ENCODE data around the gene IFIT3. TPM values are rescaled to one million over a fixed set of nuclear protein-coding genes. Genes with fewer than 3 reads are reported as not detected.
A peak's percentile ranks its signal among the peaks of the same experiment; 100 is the strongest.

IFIT3 gene
- total and polyA plus RNA-seq, 2 experiments from 2014 or later: 0.42 to 0.52 TPM

GRCh38 chr10:89296220-89296648 is 31.6 kb upstream of the IFIT3 start:
- Mint-ChIP-seq H3K27me3 (ENCODE audit: insufficient read depth, low read depth, poor library complexity) (no peaks in the 10 kb centered on the region), H3K9me3 (no peaks in the 10 kb centered on the region), H3K4me3 (no peak overlapping the region), H3K27ac (no peak overlapping the region), H3K4me1 (peaks cover 4% of the 10 kb centered on the region; the same call in 2 of the 3 replicates), H3K36me3 (ENCODE audit: low read depth) (no peaks in the 10 kb centered on the region)
- DNase-seq (ENCODE audit: low spot score): no peak
- no peaks in the 10 kb centered on the region for H3K27me3 ChIP-seq (ENCODE audit: insufficient read depth)
- no peak overlapping the region for H3K4me2 ChIP-seq
- no peak for ATAC-seq
- H3K27ac ChIP-seq (ENCODE audit: low read depth): no peak overlapping the region
- no peaks in the 10 kb centered on the region for H3K79me2 ChIP-seq (replicated peaks; ENCODE audit: insufficient read depth)
- H3K4me1 ChIP-seq (ENCODE audit: insufficient read depth): 0 out of 2 replicates have a peak, but pooled peaks cover 3% of the 10 kb centered on the region
- H3K4me3 ChIP-seq: no peak overlapping the region
- no peak for TF ChIP-seq ZNF114 (CRISPR knock-in tag; IDR thresholded peaks at IDR 0.05)
- no peak for TF ChIP-seq STAT1 (IDR thresholded peaks at IDR 0.05; ENCODE audit: unreplicated experiment)
- no peak for TF ChIP-seq EZH2 (IDR thresholded peaks at IDR 0.05; ENCODE audit: low read depth, unreplicated experiment)
- no peaks in the 10 kb centered on the region for H3F3A ChIP-seq (replicated peaks; ENCODE audit: low read depth)
- H2AFZ ChIP-seq: no peak overlapping the region
- no peaks in the 10 kb centered on the region for H3K36me3 ChIP-seq (ENCODE audit: insufficient read depth)
- no peaks in the 10 kb centered on the region for H3K9me2 ChIP-seq (ENCODE audit: insufficient read depth)
- H4K20me1 ChIP-seq (replicated peaks; ENCODE audit: insufficient read depth): no peaks in the 10 kb centered on the region

- DNase-seq (ENCODE audit: low spot score) (no peak), ATAC-seq (no peak)
- Mint-ChIP-seq H3K27ac (no peak overlapping the region), H3K27me3 (ENCODE audit: insufficient read depth, low read depth, poor library complexity) (no peaks in the 10 kb centered on the region), H3K4me3 (no peak overlapping the region), H3K36me3 (ENCODE audit: low read depth) (no peaks in the 10 kb centered on the region), H3K9me3 (no peaks in the 10 kb centered on the region), H3K4me1 (peaks cover 15% of the 10 kb centered on the region)
- no peaks in the 10 kb centered on the region for H3K36me3 ChIP-seq (ENCODE audit: insufficient read depth)
- no peaks in the 10 kb centered on the region for H3K79me2 ChIP-seq (replicated peaks; ENCODE audit: insufficient read depth)
- no peaks in the 10 kb centered on the region for H3F3A ChIP-seq (replicated peaks; ENCODE audit: low read depth)
- no peaks in the 10 kb centered on the region for H3K27me3 ChIP-seq (ENCODE audit: insufficient read depth)
- no peaks in the 10 kb centered on the region for H3K9me2 ChIP-seq (ENCODE audit: insufficient read depth)
- no peak overlapping the region for H3K27ac ChIP-seq (ENCODE audit: low read depth)
- H3K4me3 ChIP-seq: no peak overlapping the region
- H4K20me1 ChIP-seq (replicated peaks; ENCODE audit: insufficient read depth): no peaks in the 10 kb centered on the region
- H3K4me2 ChIP-seq: no peak overlapping the region
- 0 out of 2 replicates have a peak overlapping the region, but pooled peaks have one; percentile 2 for H2AFZ ChIP-seq
- H3K4me1 ChIP-seq (ENCODE audit: insufficient read depth): peaks cover 13% of the 10 kb centered on the region; the same call in 1 of the 2 replicates
- TF ChIP-seq, protein P1, sequence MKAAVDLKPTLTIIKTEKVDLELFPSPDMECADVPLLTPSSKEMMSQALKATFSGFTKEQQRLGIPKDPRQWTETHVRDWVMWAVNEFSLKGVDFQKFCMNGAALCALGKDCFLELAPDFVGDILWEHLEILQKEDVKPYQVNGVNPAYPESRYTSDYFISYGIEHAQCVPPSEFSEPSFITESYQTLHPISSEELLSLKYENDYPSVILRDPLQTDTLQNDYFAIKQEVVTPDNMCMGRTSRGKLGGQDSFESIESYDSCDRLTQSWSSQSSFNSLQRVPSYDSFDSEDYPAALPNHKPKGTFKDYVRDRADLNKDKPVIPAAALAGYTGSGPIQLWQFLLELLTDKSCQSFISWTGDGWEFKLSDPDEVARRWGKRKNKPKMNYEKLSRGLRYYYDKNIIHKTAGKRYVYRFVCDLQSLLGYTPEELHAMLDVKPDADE (IDR thresholded peaks at IDR 0.05): no peak
- TF ChIP-seq ZNF114 (CRISPR knock-in tag; IDR thresholded peaks at IDR 0.05) (no peak), ZNF331 (CRISPR knock-in tag; IDR thresholded peaks at IDR 0.05; ENCODE audit: low read depth) (no peak), POLR2AphosphoS5 (IDR thresholded peaks at IDR 0.05; ENCODE audit: low read depth) (no peak), EZH2phosphoT487 (IDR thresholded peaks at IDR 0.05; ENCODE audit: unreplicated experiment) (no peak), JUNB (IDR thresholded peaks at IDR 0.05; ENCODE audit: unreplicated experiment) (no peak), REST (IDR thresholded peaks at IDR 0.05; ENCODE audit: unreplicated experiment) (no peak), CREB1 (CRISPR knock-in tag; IDR thresholded peaks at IDR 0.05; ENCODE audit: low read depth) (no peak), NANOG (IDR thresholded peaks at IDR 0.05; ENCODE audit: borderline replicate concordance) (no peak), EZH2 (IDR thresholded peaks at IDR 0.05; ENCODE audit: low read depth, unreplicated experiment) (no peak)
- TF ChIP-seq, protein P2, sequence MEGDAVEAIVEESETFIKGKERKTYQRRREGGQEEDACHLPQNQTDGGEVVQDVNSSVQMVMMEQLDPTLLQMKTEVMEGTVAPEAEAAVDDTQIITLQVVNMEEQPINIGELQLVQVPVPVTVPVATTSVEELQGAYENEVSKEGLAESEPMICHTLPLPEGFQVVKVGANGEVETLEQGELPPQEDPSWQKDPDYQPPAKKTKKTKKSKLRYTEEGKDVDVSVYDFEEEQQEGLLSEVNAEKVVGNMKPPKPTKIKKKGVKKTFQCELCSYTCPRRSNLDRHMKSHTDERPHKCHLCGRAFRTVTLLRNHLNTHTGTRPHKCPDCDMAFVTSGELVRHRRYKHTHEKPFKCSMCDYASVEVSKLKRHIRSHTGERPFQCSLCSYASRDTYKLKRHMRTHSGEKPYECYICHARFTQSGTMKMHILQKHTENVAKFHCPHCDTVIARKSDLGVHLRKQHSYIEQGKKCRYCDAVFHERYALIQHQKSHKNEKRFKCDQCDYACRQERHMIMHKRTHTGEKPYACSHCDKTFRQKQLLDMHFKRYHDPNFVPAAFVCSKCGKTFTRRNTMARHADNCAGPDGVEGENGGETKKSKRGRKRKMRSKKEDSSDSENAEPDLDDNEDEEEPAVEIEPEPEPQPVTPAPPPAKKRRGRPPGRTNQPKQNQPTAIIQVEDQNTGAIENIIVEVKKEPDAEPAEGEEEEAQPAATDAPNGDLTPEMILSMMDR (conservative IDR thresholded peaks at IDR 0.05; ENCODE audit: low read depth in 2 of 2): no peak
Observed at GRCh38 chr10:89297356-89297755, 30.4 kb upstream of the IFIT3 start.

Data from GM23338 (cell line).